ENCODE measurements around the gene ANKRD62. TPM values are rescaled to one million over a fixed set of nuclear protein-coding genes. Genes with fewer than 3 reads are reported as not detected.

The ANKRD62 gene
- not detected for total RNA-seq
- not detected for polyA plus RNA-seq
- long read RNA-seq, donor 1, result 0 reads
- long read RNA-seq, donor 2, result 0 reads
- long read RNA-seq, donor 3, result 0 reads

DNA sequence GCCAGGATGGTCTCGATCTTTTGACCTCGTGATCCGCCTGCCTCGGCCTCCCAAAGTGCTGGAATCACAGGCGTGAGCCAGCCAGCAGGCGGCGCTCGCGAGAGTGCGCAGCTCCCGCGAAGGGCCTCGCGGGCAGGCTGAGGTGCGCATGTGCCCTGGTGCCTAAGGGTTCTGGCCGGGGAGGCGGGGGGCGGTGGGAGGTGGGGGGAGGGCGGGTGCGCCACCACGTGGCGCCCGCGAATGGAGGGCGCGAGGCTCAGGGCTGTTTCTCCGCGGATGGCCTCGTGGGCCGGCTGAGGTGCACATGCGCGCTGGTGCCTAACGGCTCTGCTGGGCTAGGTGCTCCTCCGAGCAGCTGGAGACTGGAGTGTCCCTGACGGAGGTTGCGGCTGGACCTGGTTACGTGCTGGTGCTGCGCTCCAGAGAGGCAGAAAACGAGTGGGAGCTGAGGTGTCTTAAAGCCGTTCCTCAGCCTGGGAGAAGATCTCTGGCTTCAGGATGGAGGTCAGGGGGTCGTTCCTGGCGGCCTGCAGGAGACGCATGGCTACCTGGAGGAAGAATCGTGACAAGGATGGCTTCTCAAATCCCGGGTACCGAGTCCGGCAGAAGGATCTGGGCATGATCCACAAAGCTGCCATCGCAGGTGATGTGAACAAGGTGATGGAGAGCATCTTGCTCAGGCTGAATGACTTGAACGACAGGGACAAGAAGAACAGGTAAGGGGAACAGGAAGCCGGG, at the start of gene ANKRD62:
Gene ANKRD62 (plus strand): TSS at position 324 of the 738 bp plus-strand sequence. CDS start 175 bp downstream, at position 499.
- no peak for ATAC-seq
- Histone ChIP-seq H3K27me3 (peaks cover 0 to 4% (median 0%) of the 10 kb centered on the region in 9 donors), H3K4me3 (no peak within 1 kb of the TSS), H3K27ac (no peak within 1 kb of the TSS), H3K9me3 (no peaks in the 10 kb centered on the region), H3K4me1 (no peaks in the 10 kb centered on the region), H3K36me3 (no peaks in the 10 kb centered on the region)
- DNase-seq, result no peak
- intact Hi-C loops (cut with DNase I), result loop anchor here (2.0 to 10.0 kb wide), 3 partner anchors 141 to 144 kb away; no protein-coding TSS in a partner anchor
- TF ChIP-seq CTCF (IDR thresholded peaks at IDR 0.05) (no peak), POLR2A (IDR thresholded peaks at IDR 0.05) (no peak)
- 87 to 93% (median 92%) methylated on average over 49 to 50 of the region's 50 CpGs for WGBS, 4 donors

DNA sequence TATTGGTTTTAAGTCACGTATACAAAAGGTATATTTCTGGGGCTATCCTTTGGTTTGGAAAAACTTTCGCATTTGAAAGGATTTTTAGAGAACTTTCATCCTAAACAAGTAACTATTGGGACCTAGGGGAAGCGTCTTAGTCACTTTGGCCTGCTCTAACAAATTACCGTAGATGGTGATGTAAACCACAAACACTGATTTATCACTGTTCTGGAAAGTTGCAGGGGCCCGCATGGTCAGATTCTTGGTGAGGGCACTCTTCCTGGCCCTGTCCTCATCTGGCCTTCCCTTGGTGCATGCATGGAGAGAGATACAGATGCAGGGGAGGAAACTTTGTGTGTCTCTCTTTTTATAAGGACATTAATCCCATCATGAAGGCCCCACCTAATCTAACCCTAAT, 49.1 kb upstream of the ANKRD62 start:
- H3K27ac ChIP-seq, result no peak overlapping the region
- no peaks in the 10 kb centered on the region for H3K9me3 ChIP-seq
- H3K4me3 ChIP-seq, result no peak overlapping the region
- DNase-seq (no peak), ATAC-seq (no peak)
- TF ChIP-seq CTCF (IDR thresholded peaks at IDR 0.05), result no peak
- TF ChIP-seq POLR2A (IDR thresholded peaks at IDR 0.05), result no peak
- peaks cover 0 to 4% (median 0%) of the 10 kb centered on the region in 9 donors for H3K27me3 ChIP-seq
- intact Hi-C loops (cut with DNase I), result no loop called here
- WGBS, 4 donors, result 72 to 90% (median 76%) methylated on average over 5 of the region's 5 CpGs
- no peaks in the 10 kb centered on the region for H3K36me3 ChIP-seq
- H3K4me1 ChIP-seq, result peaks cover 0 to 13% (median 0%) of the 10 kb centered on the region in 12 donors

DNA sequence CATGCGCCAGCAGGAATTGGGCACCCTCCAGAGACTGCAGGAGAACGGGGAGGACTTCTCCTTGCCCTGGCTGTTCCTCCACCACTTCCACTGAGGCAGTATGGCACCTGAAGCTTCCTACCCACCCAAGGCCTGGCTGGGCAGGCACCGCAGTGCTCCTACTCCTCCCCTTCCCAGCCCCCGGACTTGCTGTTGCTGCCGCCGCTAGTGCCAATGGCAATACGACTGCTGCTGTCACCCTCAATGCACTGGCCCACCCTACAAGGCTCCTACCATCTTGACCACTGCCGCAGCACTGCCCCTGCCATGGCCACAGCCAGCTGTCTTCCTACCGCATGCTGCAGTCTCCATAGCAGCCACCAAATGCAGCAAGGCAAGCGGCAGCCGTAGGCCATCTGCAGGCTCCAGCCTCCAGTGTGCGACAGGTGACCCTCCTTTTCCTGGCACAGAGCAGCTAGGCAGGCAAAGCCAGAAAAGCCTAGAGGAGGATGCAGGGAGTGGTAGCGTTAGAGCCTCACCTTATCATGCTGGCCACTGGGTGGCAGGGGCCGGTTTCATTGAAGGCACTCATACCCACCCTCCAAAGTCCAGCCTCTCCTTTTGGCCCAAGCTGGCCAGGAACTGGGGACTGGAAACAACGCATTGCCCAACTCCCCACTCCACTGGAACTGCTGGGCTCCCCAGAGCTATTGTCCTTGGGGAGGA, 47.4 kb upstream of the ANKRD62 start:
- intact Hi-C loops (cut with DNase I), result no loop called here

More for the DNA sequence above, 47.4 kb upstream of the ANKRD62 start:
- H3K27ac ChIP-seq, result no peak overlapping the region
- ATAC-seq, result no peak
- H3K9me3 ChIP-seq, result no peaks in the 10 kb centered on the region
- H3K27me3 ChIP-seq, result peaks cover 0 to 4% (median 0%) of the 10 kb centered on the region in 9 donors
- H3K4me3 ChIP-seq, result no peak overlapping the region
- H3K36me3 ChIP-seq, result no peaks in the 10 kb centered on the region
- H3K4me1 ChIP-seq, result peaks cover 0 to 23% (median 0%) of the 10 kb centered on the region in 12 donors
- no peak for DNase-seq
- no peak for TF ChIP-seq CTCF (IDR thresholded peaks at IDR 0.05)
- 74 to 92% (median 83%) methylated on average over 13 to 15 of the region's 15 CpGs for WGBS, 4 donors

Measured in heart left ventricle (tissue), 16 donors.